GM10266 (cell line): Measurements from ENCODE around the gene CACNA2D3.

ENCODE experiments used
- DNase-seq: peaks from one replicate; pipeline ENCODE4 v3.0.0; 2012; ENCODE audit errors: extremely low spot score
- CTCF ChIP-seq: IDR thresholded peaks from 2 replicates; pipeline ENCODE4 v1.5.1; 2012; ENCODE audit warnings: mild to moderate bottlenecking, low read depth; ENCODE audit not compliant: control insufficient read depth, insufficient read depth; ENCODE audit errors: missing control alignments

The CACNA2D3 gene

DNA sequence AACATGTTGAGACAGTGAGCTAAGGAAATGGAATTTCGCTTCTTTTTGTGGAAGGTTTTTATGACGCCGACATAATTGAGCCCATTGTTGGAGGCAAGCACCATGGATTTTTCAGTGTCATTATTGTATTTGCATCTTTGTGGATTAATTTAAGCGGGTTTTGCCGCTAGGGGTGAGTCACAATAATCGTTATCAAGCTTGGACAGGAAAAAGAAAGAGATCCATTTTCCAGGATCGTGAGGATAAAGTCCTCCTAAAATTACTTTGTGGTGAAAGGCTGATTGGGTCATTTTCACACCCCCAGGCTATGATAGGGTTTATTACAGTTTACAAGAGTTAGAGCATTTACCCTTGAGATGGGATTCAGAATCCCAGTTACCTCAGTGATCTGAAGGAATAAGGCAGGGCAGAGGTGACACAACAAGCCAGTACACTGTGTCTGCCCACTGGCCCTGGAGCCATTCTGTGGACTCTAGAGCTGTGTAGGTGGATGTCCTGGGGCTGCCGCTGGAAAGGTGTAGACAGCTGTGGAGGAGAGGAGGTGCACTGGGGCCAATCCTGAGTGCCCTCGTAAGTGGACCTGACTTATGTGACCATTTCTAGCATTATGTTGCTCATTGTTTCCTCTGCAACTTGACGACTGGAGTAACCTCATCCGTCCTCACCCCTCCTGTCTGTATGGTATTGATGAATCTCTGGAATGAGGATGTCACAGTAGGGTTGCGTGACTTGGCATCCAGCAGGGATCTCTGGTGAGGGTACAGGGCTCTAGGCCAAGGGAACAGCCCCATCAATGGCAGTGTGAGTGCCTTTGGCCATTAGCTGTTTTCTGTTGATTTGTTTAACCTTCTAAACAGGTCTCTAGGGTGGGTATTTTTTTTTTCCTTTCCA is 435.4 kb downstream of the CACNA2D3 start:
- TF ChIP-seq CTCF, result no peak
- DNase-seq, result no peak

GRCh38 chr3:54563501-54564200 is 441.3 kb downstream of the CACNA2D3 start:
- no peak for TF ChIP-seq CTCF
- no peak for DNase-seq

DNA sequence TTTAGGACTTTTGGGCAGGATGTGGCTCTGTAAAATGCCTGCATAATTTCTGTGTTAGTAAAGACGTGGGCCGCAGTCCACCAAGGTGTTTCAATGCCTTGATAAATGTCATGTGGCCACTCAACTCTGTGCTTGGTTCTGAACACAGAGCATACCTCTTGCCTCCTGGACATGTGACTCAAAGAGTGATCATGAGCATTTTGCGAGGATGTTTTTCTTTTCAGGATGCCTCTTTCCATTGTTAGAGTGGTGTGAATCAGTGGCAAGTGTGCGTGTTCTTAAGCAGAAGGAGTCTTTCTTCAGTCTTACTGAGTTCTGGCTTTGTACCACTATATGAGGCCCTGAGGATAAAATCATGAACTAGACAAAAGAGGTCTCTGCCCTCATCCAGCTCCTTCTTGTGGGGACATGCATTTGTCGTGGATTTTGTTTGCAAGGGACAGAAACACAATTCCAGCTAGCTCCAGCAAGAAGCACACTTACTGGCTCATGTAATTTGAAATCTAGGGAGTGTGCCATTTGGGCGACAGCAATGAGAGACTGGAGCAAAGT is 442.1 kb downstream of the CACNA2D3 start:
- no peak for DNase-seq
- TF ChIP-seq CTCF, result no peak

- DNase-seq, result no peak
- no peak for TF ChIP-seq CTCF
These were observed 443.6 kb downstream of the CACNA2D3 start for GRCh38 chr3:54565956-54566355.

- no peak for TF ChIP-seq CTCF
These were observed 445.6 kb downstream of the CACNA2D3 start for GRCh38 chr3:54567949-54568348.

DNA sequence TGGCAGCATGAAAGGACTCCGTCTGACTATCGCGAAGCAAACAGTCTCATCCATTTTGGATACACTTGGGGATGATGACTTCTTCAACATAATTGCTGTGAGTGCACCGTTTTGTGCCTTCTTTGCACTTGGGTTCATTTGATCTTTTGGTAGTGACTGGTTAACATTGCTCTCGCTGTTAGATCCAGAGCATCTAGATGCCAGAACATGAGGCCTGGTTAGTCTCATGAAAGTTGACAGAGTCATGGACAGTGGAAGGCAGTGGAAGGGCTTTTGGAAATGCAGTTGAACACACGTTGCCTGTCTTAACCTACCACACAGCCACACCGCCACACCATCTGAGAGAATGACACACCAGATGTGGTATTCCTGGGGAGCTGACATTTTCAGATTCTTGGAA is 447.7 kb downstream of the CACNA2D3 start:
- no peak for TF ChIP-seq CTCF
- no peak for DNase-seq

More at GRCh38 chr3:54567949-54568348, 445.6 kb downstream of the CACNA2D3 start:
- DNase-seq, result no peak
